Activated CD4-positive, alpha-beta memory T cell treated with anti-CD3 and anti-CD28 coated beads for 36 hours (primary cell): Measurements from ENCODE around the gene FFAR4. TPM values are rescaled to one million over a fixed set of nuclear protein-coding genes. Genes with fewer than 3 reads are reported as not detected.

Experiments used
- CTCF ChIA-PET: fragments of 350-600 bp; sonication (Branson Sonifier 250); formaldehyde crosslinking; loops from one replicate; lab custom pipeline; 2021; ENCODE audit warnings: antibody characterized with exemption, inconsistent platforms; lab: Charles Lee
- POLR2A ChIA-PET: fragments of 350-600 bp; sonication (Branson Sonifier 250); formaldehyde crosslinking; loops from one replicate; lab custom pipeline; 2021; ENCODE audit warnings: antibody characterized with exemption; lab: Charles Lee
- DNase-seq: peaks from one replicate; pipeline ENCODE4 v3.0.0-alpha.2; 2020
- H3K27ac Mint-ChIP-seq: one replicate; pipeline ENCODE4 v1.8.0; 2021; ENCODE audit warnings: mixed read lengths
- H3K27me3 Mint-ChIP-seq: one replicate; pipeline ENCODE4 v1.8.0; 2021; ENCODE audit warnings: mixed read lengths
- H3K36me3 Mint-ChIP-seq: one replicate; pipeline ENCODE4 v1.8.0; 2021; ENCODE audit warnings: mixed read lengths
- H3K4me1 Mint-ChIP-seq: one replicate; pipeline ENCODE4 v1.8.0; 2021; ENCODE audit warnings: low read depth, mixed read lengths
- H3K4me3 Mint-ChIP-seq: one replicate; pipeline ENCODE4 v1.8.0; 2021; ENCODE audit warnings: mild to moderate bottlenecking, mixed read lengths
- H3K9me3 Mint-ChIP-seq: one replicate; pipeline ENCODE4 v1.8.0; 2021; ENCODE audit warnings: mixed read lengths
- intact Hi-C: fragments of 100-400 bp; cut with micrococcal nuclease; formaldehyde crosslinking; loops from one replicate; pipeline ENCODE4 v1.15.1; 2023
- total RNA-seq, 2 experiments: library from RNA; stranded (reverse); gene quantifications; one replicate each; pipeline ENCODE4 v1.2.3, GENCODE V29; 2021

Gene FFAR4
- total RNA-seq, 2 experiments from 2014 or later, result not detected

GRCh38 chr10:93573924-93574323 is 7.5 kb downstream of the FFAR4 start:
- no peaks in the 10 kb centered on the region for H3K36me3 Mint-ChIP-seq
- intact Hi-C loops, result no loop called here
- H3K27me3 Mint-ChIP-seq, result peaks cover 20% of the 10 kb centered on the region
- no peaks in the 10 kb centered on the region for H3K9me3 Mint-ChIP-seq
- ChIA-PET POLR2A (no interaction called here), CTCF (no interaction called here)
- no peak for DNase-seq
- H3K4me3 Mint-ChIP-seq, result no peak overlapping the region
- peaks cover 5% of the 10 kb centered on the region for H3K4me1 Mint-ChIP-seq
- no peak overlapping the region for H3K27ac Mint-ChIP-seq

- H3K27me3 Mint-ChIP-seq, result peaks cover 11% of the 10 kb centered on the region
- ChIA-PET POLR2A (no interaction called here), CTCF (no interaction called here)
- no peak overlapping the region for H3K27ac Mint-ChIP-seq
- intact Hi-C loops, result no loop called here
- H3K9me3 Mint-ChIP-seq, result peaks cover 11% of the 10 kb centered on the region
- peaks cover 5% of the 10 kb centered on the region for H3K4me1 Mint-ChIP-seq
- no peaks in the 10 kb centered on the region for H3K36me3 Mint-ChIP-seq
- H3K4me3 Mint-ChIP-seq, result no peak overlapping the region
- DNase-seq, result no peak
These were observed 10.4 kb downstream of the FFAR4 start for GRCh38 chr10:93576888-93577287.

GRCh38 chr10:93577565-93577964 is 11.1 kb downstream of the FFAR4 start:
- DNase-seq, result no peak
- ChIA-PET POLR2A (interaction anchor here (0.7 kb wide), 1 partner anchor 121 kb away, joined by 3 read pairs; no protein-coding TSS in a partner anchor), CTCF (no interaction called here)
- Mint-ChIP-seq H3K27ac (no peak overlapping the region), H3K9me3 (peaks cover 11% of the 10 kb centered on the region), H3K4me1 (peaks cover 5% of the 10 kb centered on the region), H3K36me3 (no peaks in the 10 kb centered on the region), H3K4me3 (no peak overlapping the region), H3K27me3 (peaks cover 11% of the 10 kb centered on the region)
- intact Hi-C loops, result no loop called here

GRCh38 chr10:93579089-93579488 is 12.6 kb downstream of the FFAR4 start:
- Mint-ChIP-seq H3K27ac (no peak overlapping the region), H3K4me1 (no peaks in the 10 kb centered on the region), H3K36me3 (no peaks in the 10 kb centered on the region), H3K9me3 (peaks cover 11% of the 10 kb centered on the region), H3K4me3 (no peak overlapping the region), H3K27me3 (peaks cover 4% of the 10 kb centered on the region)
- POLR2A ChIA-PET, result no interaction called here
- no peak for DNase-seq
- CTCF ChIA-PET, result no interaction called here
- intact Hi-C loops, result no loop called here

GRCh38 chr10:93579985-93580711 is 13.7 kb downstream of the FFAR4 start:
- ChIA-PET CTCF (no interaction called here), POLR2A (no interaction called here)
- no peak for DNase-seq
- peaks cover 4% of the 10 kb centered on the region for H3K27me3 Mint-ChIP-seq
- no peak overlapping the region for H3K4me3 Mint-ChIP-seq
- H3K4me1 Mint-ChIP-seq, result no peaks in the 10 kb centered on the region
- H3K36me3 Mint-ChIP-seq, result no peaks in the 10 kb centered on the region
- peaks cover 11% of the 10 kb centered on the region for H3K9me3 Mint-ChIP-seq
- intact Hi-C loops, result no loop called here
- no peak overlapping the region for H3K27ac Mint-ChIP-seq

- intact Hi-C loops, result no loop called here
- CTCF ChIA-PET, result no interaction called here
These were observed 14.4 kb downstream of the FFAR4 start for GRCh38 chr10:93580828-93581227.

GRCh38 chr10:93584445-93584844 is 18.0 kb downstream of the FFAR4 start:
- no peaks in the 10 kb centered on the region for H3K4me1 Mint-ChIP-seq
- intact Hi-C loops, result no loop called here
- no peak overlapping the region for H3K27ac Mint-ChIP-seq
- no peaks in the 10 kb centered on the region for H3K36me3 Mint-ChIP-seq
- H3K27me3 Mint-ChIP-seq, result peaks cover 2% of the 10 kb centered on the region
- DNase-seq, result no peak
- peaks cover 8% of the 10 kb centered on the region for H3K9me3 Mint-ChIP-seq
- POLR2A ChIA-PET, result no interaction called here
- CTCF ChIA-PET, result interaction anchor here (0.8 kb wide), 1 partner anchor 54 kb away, joined by 3 read pairs; no protein-coding TSS in a partner anchor
- no peak overlapping the region for H3K4me3 Mint-ChIP-seq

More at GRCh38 chr10:93580828-93581227, 14.4 kb downstream of the FFAR4 start:
- no peaks in the 10 kb centered on the region for H3K36me3 Mint-ChIP-seq
- H3K27ac Mint-ChIP-seq, result no peak overlapping the region
- peaks cover 4% of the 10 kb centered on the region for H3K27me3 Mint-ChIP-seq
- no peaks in the 10 kb centered on the region for H3K4me1 Mint-ChIP-seq
- peaks cover 11% of the 10 kb centered on the region for H3K9me3 Mint-ChIP-seq
- H3K4me3 Mint-ChIP-seq, result no peak overlapping the region
- POLR2A ChIA-PET, result no interaction called here
- no peak for DNase-seq

- Mint-ChIP-seq H3K27ac (no peak overlapping the region), H3K27me3 (no peaks in the 10 kb centered on the region), H3K4me1 (no peaks in the 10 kb centered on the region), H3K4me3 (no peak overlapping the region), H3K36me3 (no peaks in the 10 kb centered on the region), H3K9me3 (no peaks in the 10 kb centered on the region)
- DNase-seq, result no peak
- POLR2A ChIA-PET, result no interaction called here
- CTCF ChIA-PET, result no interaction called here
- intact Hi-C loops, result no loop called here
These were observed 23.4 kb downstream of the FFAR4 start for GRCh38 chr10:93589648-93590562.

GRCh38 chr10:93590638-93591037 is 24.2 kb downstream of the FFAR4 start:
- POLR2A ChIA-PET, result no interaction called here
- intact Hi-C loops, result no loop called here
- CTCF ChIA-PET, result no interaction called here
- no peak for DNase-seq
- no peak overlapping the region for H3K27ac Mint-ChIP-seq
- H3K27me3 Mint-ChIP-seq, result no peaks in the 10 kb centered on the region
- no peak overlapping the region for H3K4me3 Mint-ChIP-seq
- H3K36me3 Mint-ChIP-seq, result no peaks in the 10 kb centered on the region
- H3K4me1 Mint-ChIP-seq, result no peaks in the 10 kb centered on the region
- H3K9me3 Mint-ChIP-seq, result no peaks in the 10 kb centered on the region

GRCh38 chr10:93591065-93591808 is 24.8 kb downstream of the FFAR4 start:
- Mint-ChIP-seq H3K27ac (no peak overlapping the region), H3K4me3 (no peak overlapping the region), H3K36me3 (no peaks in the 10 kb centered on the region), H3K27me3 (no peaks in the 10 kb centered on the region), H3K9me3 (no peaks in the 10 kb centered on the region), H3K4me1 (no peaks in the 10 kb centered on the region)
- ChIA-PET POLR2A (no interaction called here), CTCF (no interaction called here)
- no peak for DNase-seq
- intact Hi-C loops, result no loop called here

GRCh38 chr10:93593254-93593653 is 26.8 kb downstream of the FFAR4 start:
- POLR2A ChIA-PET, result no interaction called here
- H3K9me3 Mint-ChIP-seq, result no peaks in the 10 kb centered on the region
- intact Hi-C loops, result no loop called here
- H3K27ac Mint-ChIP-seq, result no peak overlapping the region
- no peak overlapping the region for H3K4me3 Mint-ChIP-seq
- CTCF ChIA-PET, result interaction anchor here (0.6 kb wide), 1 partner anchor 479 kb away, joined by 3 read pairs; no protein-coding TSS in a partner anchor
- H3K4me1 Mint-ChIP-seq, result no peaks in the 10 kb centered on the region
- H3K27me3 Mint-ChIP-seq, result no peaks in the 10 kb centered on the region
- H3K36me3 Mint-ChIP-seq, result no peaks in the 10 kb centered on the region
- DNase-seq, result no peak

GRCh38 chr10:93593749-93594148 is 27.3 kb downstream of the FFAR4 start:
- H3K4me3 Mint-ChIP-seq, result no peak overlapping the region
- no peak for DNase-seq
- ChIA-PET CTCF (no interaction called here), POLR2A (no interaction called here)
- intact Hi-C loops, result no loop called here
- no peak overlapping the region for H3K27ac Mint-ChIP-seq
- no peaks in the 10 kb centered on the region for H3K36me3 Mint-ChIP-seq
- no peaks in the 10 kb centered on the region for H3K9me3 Mint-ChIP-seq
- no peaks in the 10 kb centered on the region for H3K4me1 Mint-ChIP-seq
- no peaks in the 10 kb centered on the region for H3K27me3 Mint-ChIP-seq
